ENCODE results near the gene TTBK1.

Gene TTBK1

GRCh38 chr6:43242908-43243663, at the start of gene TTBK1:
Gene TTBK1, plus strand, starts transcription at chr6:43243481. Its CDS starts 3,180 bp downstream, at chr6:43246661.
- no peak for TF ChIP-seq CTCF (IDR thresholded peaks at IDR 0.05)
- intact Hi-C loops (cut with DNase I; ENCODE audit: low total_unique reads) = no loop called here
- DNase-seq = no peak
- no peaks in the 10 kb centered on the region for H3K36me3 ChIP-seq
- H3K27me3 ChIP-seq = peaks cover 0 to 62% of the 10 kb centered on the region in 2 donors
- H3K4me3 ChIP-seq = no peak within 1 kb of the TSS
- no peaks in the 10 kb centered on the region for H3K9me3 ChIP-seq
- peaks cover 0 to 16% (median 11%) of the 10 kb centered on the region in 4 donors for H3K4me1 ChIP-seq
- H3K27ac ChIP-seq = no peak within 1 kb of the TSS

- Histone ChIP-seq H3K4me1 (no peaks in the 10 kb centered on the region), H3K36me3 (peaks cover 48 to 81% (median 65%) of the 10 kb centered on the region in 3 donors), H3K9me3 (no peaks in the 10 kb centered on the region), H3K27me3 (no peaks in the 10 kb centered on the region), H3K4me3 (no peak overlapping the region), H3K27ac (no peak overlapping the region)
- DNase-seq = peak in 1 of 2 donors; percentile 7
- intact Hi-C loops (cut with DNase I; ENCODE audit: low total_unique reads) = no loop called here
- TF ChIP-seq CTCF (IDR thresholded peaks at IDR 0.05) = no peak
Measured at GRCh38 chr6:43193929-43194328, 49.4 kb upstream of the TTBK1 start.

GRCh38 chr6:43196337-43196736, 46.9 kb upstream of the TTBK1 start:
- Histone ChIP-seq H3K9me3 (no peaks in the 10 kb centered on the region), H3K4me1 (no peaks in the 10 kb centered on the region), H3K27ac (no peak overlapping the region), H3K4me3 (no peak overlapping the region), H3K27me3 (no peaks in the 10 kb centered on the region), H3K36me3 (peaks cover 52 to 98% (median 82%) of the 10 kb centered on the region in 3 donors)
- no peak for DNase-seq
- TF ChIP-seq CTCF (IDR thresholded peaks at IDR 0.05) = no peak
- intact Hi-C loops (cut with DNase I; ENCODE audit: low total_unique reads) = no loop called here

- Histone ChIP-seq H3K9me3 (no peaks in the 10 kb centered on the region), H3K36me3 (peaks cover 45 to 83% (median 57%) of the 10 kb centered on the region in 3 donors), H3K27ac (no peak overlapping the region), H3K27me3 (no peaks in the 10 kb centered on the region), H3K4me3 (no peak overlapping the region), H3K4me1 (no peaks in the 10 kb centered on the region)
- DNase-seq = peak in 1 of 2 donors; percentile 28
- TF ChIP-seq CTCF (IDR thresholded peaks at IDR 0.05) = no peak
- intact Hi-C loops (cut with DNase I; ENCODE audit: low total_unique reads) = no loop called here
Measured at GRCh38 chr6:43199912-43200311, 43.4 kb upstream of the TTBK1 start.

GRCh38 chr6:43200541-43200940, 42.7 kb upstream of the TTBK1 start:
- H3K9me3 ChIP-seq = no peaks in the 10 kb centered on the region
- intact Hi-C loops (cut with DNase I; ENCODE audit: low total_unique reads) = no loop called here
- H3K27me3 ChIP-seq = no peaks in the 10 kb centered on the region
- peak in 1 of 2 donors; percentile 44 for DNase-seq
- H3K4me3 ChIP-seq = no peak overlapping the region
- H3K36me3 ChIP-seq = peaks cover 44 to 83% (median 55%) of the 10 kb centered on the region in 3 donors
- TF ChIP-seq CTCF (IDR thresholded peaks at IDR 0.05) = no peak
- no peaks in the 10 kb centered on the region for H3K4me1 ChIP-seq
- no peak overlapping the region for H3K27ac ChIP-seq
